HL-60/S4 treated with phorbol 12-myristate 13-acetate at 8.2 ng/mL for 4 days and 3 days (cell line): ENCODE results near the gene MNT.

Source experiments
- in situ Hi-C: fragments of 300-500 bp; cut with MboI; formaldehyde crosslinking; loops from 2 replicates; pipeline ENCODE4 v1.15.0; 2022; ENCODE audit warnings: low sequenced_read_pairs

MNT gene

DNA sequence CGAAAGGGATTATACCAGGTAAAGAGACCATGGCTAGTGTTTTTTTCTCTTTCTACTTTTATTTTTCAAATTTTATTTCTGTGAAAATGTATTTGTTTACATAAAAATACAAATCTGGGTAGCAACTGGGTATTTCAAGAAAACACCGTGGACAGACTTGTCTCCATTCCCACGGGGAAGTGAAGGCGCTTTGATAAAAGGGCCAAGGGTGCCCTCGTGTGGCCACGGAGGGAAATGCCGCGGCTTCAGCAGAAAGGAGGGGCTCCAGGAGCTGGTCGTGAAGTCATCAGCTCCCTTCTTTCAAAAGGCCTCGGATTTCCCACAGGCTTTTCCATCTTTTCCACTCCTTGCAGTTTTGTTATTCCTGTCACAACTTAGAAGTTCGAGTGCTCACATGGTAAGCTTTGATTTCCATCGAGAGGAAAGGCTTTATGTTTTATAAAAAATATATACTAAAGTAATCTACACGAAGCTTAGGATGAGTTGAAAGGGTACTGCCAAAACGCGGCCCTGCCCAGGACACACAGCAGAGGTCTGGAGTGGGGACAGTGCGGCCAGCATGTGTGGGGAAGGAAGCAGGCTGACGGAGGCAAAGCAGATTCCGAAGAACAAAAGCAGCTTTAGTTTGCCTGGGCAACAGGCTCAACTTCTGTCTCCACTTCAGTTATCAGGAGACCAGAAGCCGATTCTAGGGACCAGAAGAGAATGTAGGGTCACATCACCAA, 15.3 kb upstream of the MNT start:
- in situ Hi-C loops, result no loop called here

DNA sequence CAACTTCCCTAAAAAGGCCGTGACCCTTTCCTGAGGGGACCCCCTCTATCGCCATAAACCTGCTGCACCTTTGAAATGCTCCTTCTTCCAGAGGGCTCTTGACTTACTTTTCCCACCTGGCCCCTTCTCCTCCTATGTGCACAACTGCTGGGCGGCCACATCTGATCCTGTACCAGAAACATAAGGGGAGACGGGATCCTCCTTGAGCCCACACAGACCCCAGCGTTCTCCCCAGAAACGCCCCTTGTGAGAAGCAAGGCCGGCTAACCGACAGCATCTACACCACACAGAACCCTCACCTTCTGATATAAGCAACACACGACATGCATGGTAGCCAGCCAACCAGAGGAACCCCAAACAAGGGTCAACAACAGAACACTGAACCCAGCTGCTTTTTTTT, 14.2 kb upstream of the MNT start:
- in situ Hi-C loops, result no loop called here

DNA sequence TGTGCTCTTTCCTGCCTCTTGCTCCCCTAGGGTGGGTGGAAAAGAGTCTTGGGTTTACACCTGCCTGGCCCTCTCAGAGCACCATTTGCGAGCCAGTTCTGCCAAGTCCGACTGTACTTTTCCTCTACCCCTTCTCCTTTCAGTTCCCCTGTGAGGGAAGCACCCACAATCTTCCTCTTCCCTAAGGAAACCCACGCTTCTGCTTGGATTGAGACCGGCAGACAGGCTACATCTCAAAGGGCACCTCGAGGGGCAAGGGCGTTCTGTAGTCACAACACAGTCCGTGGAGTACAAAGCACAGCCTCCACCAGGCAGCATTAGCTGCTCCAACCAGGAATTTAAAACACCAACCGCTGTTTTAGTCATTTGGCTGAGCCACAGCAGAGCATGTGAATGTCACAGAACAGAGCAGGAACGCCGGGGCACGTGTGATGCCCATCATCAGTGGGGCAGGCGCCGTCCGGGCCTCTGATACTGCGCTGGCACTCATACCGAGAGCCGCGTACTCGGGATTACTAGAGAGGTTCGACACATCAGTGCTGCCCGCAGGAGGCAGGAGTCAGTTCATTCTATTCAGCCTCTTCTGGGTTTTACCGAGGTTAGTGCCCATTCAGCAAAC, 13.7 kb upstream of the MNT start:
- in situ Hi-C loops, result no loop called here

DNA sequence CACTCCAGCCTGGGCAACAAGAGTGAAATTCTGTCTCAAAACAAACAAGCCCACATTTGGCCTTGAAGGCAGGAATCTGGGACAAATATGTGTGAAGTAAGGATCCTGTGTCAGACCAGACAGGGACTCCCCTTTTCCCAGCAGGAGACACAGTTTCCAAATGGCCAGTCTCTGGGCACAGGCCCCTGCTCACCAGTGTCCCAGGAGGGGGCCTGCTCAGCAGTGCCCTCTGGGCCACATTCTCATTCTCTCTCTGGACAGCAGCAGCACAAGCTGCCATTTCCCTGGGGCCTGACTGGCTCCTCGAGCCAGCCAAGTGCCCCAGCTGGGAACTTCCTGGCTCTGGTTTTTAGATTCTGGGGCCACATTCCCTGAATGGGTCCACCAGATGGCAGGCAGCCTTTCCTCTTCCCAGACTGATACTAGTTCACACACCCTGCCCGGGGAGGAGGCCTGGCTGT, 11.7 kb upstream of the MNT start:
- in situ Hi-C loops, result no loop called here

DNA sequence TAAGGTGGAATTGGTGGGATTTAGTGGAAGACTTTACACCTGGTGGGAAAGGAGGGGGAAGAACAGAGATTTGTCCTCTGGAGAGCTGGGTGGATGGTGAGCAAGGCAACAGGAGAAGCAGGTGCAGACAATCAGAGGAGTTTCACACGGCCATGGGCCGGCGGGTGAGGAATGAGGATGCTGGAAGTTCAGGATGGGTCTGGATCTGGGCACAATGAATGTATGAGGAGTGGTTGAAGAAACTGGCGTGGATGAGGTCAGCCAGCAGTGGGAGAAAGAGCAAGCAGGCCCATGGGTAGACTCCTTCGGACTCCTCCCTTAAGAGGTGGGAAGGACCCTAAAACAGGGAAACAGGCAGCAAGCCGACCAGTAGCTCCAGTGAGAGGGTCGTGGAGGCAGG, 10.1 kb upstream of the MNT start:
- in situ Hi-C loops, result no loop called here

DNA sequence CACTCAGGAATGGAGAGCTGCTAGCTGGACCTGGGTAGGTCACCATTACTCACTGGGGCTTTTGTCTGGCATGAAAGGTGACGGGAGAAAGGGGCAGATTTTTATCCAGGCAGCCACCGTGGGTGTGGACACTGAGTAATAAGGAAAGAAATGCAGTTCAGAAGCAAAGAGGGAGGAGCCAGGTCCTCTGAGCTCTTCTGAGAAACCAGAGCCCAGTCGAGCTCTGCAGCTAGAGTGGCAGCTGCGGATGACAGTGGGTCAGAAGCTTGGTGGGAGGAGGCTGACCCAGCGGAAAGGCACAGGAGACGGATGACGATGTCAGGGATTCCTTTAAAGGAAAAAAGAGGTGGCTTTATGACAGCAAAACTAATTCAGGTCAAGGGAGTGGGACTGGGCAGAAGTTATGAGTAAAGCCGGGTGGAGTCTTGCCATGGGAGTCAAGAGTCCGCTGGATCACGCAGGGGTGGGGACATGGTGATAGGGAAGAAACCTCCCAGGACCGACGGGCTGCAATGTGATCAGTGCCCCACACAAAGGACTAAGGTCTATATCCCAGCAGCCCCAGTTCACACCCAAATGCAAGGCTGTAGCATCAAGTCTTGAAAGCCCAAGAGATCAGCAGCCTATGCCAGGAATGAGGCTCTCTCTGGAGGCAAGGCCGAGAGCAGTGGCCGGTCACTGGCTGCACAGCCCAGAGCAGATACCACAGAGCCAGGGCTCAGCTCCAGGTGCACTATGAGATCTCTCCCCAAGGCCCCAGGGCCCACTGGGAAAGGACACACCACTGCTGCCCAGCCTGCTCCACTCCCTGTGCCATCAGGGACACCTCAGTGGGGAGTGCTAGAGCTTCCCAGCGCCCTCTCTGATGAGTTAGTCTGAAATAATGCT, 6.3 kb upstream of the MNT start:
- in situ Hi-C loops, result no loop called here

DNA sequence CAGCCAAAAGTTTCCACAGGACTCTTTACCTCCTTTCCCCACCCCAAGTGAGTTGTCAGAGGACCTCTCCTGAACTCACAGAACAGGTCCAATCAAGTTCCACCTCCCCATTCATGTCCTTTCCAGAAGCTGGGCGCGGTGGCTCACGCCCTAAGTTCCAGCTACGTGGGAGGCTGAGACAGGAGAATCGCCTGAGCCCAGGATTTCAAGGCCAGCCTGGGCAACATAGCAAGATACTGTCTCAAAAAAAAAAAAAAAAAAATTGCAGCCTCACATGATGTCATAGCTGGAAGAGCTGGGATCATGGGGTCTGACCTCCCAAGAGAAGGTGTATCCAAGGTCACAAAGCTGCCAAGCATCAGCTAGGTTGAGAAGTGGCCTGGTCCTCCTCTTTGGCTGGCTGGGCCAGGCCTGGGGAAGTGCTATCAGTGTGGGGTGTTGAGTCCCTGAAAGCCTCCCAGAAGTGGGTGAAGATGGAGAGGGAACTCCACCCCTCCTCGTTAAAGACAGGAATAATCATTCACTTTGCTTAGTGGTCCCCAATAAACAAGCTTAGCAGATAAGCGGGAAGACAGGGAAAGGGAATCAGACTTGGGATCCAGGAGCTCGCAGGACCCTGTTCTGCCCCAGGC, 5.5 kb upstream of the MNT start:
- in situ Hi-C loops, result no loop called here

DNA sequence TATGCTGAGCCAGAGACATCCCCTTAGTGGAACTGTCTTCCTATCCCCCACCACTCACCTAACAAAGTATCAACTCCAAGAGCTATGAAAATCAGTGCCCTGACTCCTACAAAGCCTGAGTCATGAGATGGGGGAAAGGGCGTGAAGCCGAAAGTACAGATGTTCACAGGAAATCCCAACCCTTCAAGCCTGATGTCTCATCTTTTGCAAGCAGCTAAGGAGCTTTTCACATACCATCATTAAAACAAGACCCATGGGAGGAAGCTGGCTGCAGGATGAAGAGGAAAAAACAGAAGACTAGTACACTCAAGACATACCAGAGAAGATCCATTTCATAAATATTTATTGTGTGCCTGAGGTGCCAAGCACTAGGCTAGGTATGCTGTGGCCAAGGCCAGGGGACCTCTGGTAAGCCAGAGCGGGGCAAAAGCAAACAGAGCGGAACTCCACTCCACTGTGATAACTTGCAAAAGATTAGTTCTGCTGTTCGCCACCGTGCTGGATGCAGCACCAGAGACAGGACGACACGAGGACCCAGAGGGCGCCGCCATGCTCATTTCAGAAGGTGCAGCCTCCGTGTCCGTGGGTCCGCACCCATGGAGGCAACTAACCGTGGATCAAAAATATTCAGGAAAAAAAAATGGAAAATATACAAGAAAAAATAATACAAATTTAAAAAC, 4.5 kb upstream of the MNT start:
- in situ Hi-C loops, result no loop called here

DNA sequence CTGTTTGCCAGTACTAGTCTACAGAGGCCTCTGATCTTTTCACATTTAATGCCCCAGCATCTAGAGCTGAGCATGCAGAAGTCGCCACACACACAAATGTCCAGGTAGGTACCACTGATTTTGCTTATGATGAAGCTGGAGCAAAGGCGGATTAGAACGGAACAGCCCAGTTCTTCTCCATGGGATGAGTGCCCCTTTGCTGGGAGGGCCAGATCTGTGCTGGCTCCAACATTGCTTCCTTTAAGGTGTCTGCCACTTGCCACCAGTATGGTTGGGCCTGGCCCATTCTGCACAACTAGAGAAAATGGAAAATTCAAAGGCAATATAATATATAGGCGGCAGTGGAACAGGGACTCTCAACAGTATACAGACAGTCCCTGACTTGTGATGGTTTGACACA, 2.2 kb upstream of the MNT start:
- in situ Hi-C loops, result no loop called here

DNA sequence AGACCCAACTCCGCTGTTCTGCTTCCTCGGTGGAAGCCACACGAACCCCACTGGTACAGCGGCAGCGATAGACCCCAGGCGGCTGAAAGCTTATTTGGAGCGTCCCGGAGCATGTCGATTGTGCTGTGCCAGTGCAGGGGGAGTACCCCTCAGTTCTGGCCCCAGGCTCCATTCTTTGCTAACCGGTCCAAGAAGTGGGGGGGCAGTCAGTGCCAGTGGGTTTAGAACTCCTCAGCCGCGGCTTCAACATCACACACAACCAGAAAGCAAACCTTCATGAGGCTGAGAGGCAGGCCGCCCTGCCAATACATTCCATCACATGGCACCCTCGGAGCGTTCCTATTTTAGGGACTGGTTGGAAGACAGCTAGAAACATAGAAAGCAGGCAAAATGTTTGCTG, 1.7 kb upstream of the MNT start:
- in situ Hi-C loops, result no loop called here

DNA sequence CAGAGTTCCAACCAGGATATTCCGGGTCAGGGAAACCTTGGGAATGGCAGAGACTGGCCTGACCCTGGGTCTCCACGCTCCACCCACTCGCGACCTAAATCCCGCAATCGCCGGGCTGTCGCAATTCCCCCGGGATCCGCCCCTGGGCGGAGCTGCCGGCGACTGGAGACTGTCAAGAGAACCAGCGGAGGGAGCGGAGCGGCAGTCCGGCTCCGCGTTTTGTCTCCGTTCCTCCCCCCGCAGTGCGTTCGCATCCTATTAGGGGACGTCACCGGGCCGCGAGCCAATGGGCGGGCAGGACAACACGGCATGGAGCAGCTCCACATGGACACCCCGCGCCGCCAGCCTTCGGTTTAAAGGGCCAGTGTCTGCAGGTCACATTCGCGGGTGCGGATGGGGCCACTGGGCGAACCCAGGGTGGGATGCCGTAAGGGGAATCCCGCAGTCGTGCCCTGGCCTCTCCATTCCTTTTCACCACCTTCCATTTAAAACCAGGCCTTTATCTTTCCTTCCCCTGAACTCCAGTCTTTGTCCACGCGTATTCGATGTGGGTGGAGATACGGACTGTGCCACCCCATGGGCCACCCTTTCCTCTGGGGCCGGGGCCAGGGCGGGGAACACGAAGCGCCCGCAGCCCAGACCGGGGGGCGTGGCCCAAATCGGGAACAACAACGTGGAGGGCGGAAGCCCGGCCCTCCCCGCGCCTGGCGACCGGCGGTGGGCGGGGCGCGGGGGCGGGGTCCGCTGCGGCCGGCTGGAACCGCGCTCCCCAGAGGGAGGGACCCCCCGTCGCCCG, 764 bp upstream of the MNT start:
- in situ Hi-C loops, result no loop called here

DNA sequence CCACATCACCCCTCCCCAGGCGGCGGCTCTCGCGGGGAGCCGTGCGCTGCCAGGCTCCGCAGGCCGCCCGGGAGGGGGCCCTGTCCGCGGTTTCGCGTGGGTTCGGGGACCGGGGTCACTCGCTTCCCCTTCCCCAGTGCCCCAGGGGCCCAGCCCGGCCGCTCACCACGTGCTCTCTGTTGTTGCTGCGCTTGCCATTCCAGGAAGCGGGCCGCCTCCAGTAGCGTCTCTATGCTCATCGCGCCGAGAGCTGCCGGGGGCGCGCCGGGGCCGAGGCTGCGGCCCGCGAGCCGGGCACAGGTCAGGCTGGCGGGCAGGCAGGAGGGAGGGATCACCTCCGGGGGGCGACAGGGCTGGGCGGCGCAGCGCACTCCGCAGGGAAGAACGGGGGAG, 390 bp downstream of the MNT start:
- in situ Hi-C loops, result no loop called here

DNA sequence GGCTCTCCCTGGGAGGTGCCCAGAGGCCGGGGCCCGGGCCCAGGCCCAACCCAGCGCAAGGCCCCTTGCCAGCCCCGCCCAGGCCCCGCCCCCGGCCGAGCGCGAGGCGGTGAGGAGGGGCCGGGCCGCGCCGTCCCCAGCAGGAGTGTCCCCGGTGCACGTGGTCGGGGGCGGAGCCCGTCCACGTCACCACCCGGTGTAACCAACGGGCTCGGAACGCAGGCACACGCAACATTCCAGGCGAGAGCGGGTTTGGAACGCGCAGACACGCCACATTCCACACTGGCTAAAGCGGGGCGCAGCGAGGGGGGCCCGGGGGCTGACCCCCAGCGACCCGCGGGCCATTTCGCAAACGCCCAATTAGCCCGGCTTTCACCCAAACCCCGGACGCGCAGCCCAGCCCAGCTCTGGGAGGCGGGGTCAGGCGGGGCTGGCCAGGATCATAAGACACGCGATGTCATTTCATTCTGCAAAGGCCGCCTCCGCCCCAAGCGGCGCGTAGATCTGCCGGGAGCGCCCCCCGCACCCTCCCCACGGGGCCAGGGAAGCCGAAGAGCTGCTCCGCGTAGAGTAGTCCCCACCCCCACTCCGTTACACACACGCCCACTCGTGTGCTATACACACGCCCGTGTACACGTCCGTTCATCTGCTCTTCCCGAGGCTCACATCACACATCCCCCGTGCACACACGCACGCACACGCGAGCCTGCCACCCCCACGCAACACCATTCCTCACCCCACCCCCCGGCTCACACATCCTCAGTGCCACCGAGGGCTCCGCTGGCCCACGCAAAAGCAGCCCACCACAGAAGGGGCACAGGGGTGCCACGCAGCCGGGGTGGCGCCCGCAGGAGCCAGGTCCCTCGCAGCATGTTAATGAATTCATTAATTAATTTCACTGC, 1.0 kb downstream of the MNT start:
- in situ Hi-C loops, result no loop called here

DNA sequence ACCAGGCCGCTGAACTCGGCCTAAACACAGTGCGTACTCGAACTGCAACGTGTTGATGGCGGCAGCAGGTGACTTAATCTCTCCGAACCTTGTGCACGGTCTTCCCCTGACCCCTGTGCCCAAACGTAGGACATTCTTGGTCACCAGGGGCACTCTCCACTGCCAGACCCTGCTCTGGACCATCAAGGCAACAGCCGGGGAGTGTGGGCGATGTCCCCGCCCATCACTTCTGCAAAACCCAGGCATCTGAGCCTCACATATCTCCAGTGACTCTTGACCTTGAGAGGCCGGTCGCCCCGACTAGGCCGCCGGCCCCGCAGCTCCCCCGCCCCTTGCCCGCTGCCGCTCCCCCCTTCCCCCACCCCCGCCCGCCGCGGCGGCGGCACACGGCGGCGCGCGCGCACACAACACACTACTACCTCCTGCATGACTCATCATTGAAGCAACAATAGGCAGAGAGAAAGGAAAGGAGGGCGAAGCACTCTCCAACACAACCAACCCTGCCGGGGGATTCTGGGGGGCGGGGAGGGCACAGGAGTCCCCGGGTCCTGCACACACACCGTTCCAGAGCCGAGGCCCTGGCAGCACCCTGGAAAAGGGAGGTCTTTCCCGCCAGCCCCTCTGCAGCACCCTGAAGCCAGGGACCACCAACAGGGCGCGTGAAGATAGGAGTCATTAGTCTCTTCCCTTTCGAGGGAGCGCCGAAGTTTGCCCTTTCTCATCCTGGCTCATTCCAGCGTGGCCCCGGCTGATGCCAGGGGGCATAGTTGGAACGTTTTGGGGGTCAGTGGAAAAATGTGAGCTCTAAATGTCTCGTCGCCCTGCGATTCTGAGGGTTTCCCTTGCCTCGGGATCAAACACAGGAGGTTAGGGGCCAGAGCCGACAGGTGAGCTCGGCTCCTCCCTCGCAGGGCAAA, 1.9 kb downstream of the MNT start:
- in situ Hi-C loops, result no loop called here

DNA sequence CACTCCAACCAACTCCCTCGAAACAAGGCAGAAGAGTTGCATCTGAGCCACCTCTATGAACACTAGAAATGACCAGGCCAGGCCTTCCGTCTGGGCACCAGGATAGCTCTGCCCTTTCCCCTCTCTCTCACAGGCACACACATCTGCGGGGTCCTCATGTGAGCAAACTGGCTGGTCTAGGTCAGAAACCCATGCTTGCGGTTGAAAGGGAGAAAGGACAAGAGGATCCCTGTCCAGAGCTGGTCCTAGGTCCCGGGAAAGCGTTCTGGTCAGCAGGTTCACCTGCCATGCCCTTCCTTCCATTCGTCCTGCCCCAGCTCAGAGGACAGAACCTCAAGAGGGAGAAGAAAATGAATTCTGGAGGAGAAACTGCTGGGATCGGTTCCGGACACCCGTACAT, 2.7 kb downstream of the MNT start:
- in situ Hi-C loops, result no loop called here

DNA sequence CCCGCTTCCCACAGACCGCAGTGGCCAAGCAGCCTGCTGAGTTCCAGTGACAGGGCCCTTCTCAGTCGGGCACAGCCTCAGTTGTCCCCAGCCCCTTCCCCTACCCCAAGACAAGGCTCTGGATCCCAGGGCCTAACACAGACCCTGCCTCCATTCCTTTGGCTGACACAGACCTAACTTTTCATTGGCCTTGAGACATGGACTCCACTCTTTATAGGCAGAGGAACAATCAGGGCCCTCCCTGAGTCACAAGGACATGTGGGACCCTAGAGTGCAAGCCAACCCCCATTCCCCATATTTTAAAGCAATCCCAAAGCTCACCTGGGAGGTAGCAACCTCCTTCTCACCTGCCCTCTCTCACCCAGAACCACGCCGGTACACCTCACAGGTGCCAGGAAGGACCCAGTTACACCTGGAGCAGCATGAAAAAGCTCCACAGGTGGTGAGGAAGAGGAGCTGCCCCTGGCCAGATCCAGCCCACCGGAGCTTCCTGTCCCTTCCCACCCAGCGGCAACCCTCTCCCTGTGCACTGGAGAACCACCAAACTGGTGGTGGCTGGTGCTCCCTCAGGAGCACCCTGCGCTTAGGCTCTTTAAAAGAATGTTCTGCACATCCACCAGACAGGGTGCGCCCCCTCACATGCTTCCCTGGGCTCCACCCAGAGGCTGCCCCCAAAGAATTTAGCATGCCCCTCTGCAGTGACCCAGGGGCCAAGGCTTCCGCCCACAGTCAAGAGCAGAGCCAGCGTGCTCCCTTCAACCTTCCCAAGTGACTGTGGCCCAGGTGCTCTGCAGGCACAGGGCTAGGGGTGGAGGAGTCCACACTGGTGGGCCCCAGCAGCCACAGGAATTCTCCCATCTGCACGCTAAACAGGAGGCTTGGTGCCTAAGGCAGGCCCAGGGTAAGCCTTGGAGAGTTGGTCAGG, 3.4 kb downstream of the MNT start:
- in situ Hi-C loops, result no loop called here
